Measurements from ENCODE around the gene EHD3.

The EHD3 gene

GRCh38 chr2:31237348-31238017 is 3.5 kb downstream of the EHD3 start:
- no peak for ATAC-seq
- DNase-seq = no peak

GRCh38 chr2:31238126-31238905 is 4.4 kb downstream of the EHD3 start:
- DNase-seq (no peak), ATAC-seq (no peak)

- no peak for DNase-seq
- no peak for ATAC-seq
These were observed 5.1 kb downstream of the EHD3 start for GRCh38 chr2:31238906-31239592.

DNA sequence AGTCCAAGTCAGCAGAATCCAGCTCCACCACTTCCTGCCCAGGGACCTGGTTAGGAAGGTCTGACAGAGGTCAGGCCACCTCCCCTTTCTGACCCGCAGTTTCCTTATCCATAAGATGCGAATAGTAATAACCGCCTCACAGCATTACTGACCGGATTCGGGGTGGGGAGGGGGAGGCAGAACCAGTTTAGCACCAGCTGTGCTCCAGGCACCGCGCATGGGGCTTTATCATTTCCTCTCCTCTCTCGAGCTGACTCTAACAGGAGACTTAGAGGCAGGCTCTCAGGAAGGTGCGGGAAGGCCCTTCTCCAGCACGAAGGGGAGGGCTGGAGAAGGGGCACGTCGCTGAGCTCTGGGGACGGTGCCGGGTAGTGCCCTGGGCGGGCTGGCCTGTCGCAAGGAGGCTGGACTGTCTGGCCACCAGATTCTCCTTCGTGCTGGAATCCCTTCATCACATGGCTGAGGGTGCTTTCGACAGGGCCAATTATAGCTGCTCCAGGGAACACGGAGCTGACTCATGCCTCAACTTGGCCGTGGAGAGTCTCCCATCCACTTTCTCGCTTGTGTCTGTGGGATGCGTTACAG is 5.7 kb downstream of the EHD3 start:
- ATAC-seq (peak; percentile 8), DNase-seq (no peak)

GRCh38 chr2:31240381-31241365 is 6.7 kb downstream of the EHD3 start:
- ATAC-seq (no peak), DNase-seq (no peak)

DNA sequence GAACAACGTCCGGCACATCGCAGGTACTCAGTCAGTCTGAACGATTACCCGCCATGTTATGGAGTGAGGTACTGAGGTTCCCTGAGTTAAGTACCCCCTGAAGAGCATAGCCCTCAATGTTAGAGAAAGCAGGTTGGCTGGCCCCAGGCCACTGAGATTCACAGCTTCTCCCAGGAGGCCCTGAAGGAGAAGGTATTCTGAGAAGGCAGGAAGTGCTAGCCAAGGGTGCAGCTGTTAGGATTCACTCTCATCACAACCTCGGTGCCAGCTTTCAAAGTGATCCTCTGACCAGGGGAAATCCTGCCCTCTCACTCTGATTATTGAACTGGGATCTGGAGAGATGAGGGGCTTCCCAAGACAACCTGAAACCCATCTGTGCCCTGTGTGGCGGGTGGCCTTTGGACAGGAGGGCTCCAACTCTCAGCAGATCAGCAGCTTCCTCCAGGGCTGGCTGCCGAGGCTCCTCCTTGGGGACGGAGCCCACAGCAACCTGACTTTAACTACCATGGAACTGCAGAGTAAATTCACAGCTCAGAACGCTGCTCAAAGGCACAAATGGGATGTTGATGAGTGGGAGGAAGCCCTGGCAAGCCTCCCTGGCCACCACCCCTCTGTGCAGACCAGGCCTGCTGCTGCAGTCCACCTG is 7.8 kb downstream of the EHD3 start:
- no peak for ATAC-seq
- DNase-seq = no peak

GRCh38 chr2:31243053-31243452 is 9.1 kb downstream of the EHD3 start:
- no peak for ATAC-seq

GRCh38 chr2:31244101-31244500 is 10.1 kb downstream of the EHD3 start:
- ATAC-seq = no peak
- no peak for DNase-seq

More at GRCh38 chr2:31243053-31243452, 9.1 kb downstream of the EHD3 start:
- no peak for DNase-seq

DNA sequence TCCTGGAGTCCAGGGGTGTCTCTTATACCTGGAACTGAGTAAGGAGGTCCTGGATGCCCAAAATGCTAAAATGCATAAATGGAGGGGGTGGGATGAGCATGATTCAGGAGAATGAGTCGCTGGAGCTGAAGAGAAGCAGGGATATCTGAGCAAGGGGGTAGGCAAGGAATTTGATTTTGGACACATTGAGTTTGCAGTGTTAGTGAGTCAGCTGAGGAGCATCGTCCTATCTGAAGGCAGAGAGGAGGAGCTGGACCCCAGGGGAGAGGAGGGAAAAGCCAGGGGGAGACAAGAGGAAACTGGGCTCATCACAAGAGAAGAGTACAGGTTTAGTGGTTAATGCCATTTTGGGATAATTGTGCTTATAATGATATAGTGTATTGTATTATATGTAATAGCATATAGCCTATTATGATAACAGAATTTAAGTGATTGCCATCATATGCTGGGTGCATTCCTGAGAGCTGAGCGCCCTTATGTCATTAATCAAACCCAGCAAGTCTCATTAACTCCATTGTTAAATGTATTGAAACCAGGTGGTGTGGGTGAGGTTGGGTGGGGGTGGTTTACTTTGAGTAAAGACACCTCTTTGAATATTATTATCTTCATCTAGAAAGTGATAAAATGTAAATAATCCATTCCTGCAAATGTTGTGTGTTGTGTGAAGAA is 12.4 kb downstream of the EHD3 start:
- no peak for DNase-seq
- ATAC-seq = no peak

GRCh38 chr2:31247711-31248110 is 13.8 kb downstream of the EHD3 start:
- ATAC-seq = no peak
- no peak for DNase-seq

DNA sequence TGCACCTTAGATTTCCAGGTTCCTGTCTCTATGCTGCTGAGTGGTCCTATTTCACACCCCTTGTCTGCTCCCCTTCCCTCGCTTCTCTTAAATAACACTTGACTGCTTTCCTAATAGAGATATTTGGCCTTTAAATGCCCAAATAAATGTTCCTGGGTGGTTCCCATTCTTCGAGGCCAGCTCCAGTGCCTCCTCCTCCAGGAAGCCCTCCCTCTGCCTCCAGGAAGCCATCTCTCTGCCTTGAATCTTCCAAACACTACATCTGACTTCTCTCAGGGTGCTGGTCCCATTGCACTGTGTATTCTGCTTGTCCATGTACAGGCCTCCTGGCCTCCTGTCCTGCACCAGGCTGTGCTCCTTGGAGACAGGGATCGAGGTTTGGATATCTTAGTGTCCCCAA is 14.2 kb downstream of the EHD3 start:
- no peak for DNase-seq
- no peak for ATAC-seq

- DNase-seq (no peak), ATAC-seq (no peak)
These were observed 15.2 kb downstream of the EHD3 start for GRCh38 chr2:31249009-31249690.

GRCh38 chr2:31251018-31251417 is 17.1 kb downstream of the EHD3 start:
- ATAC-seq (no peak), DNase-seq (no peak)

GRCh38 chr2:31251851-31252250 is 17.9 kb downstream of the EHD3 start:
- no peak for ATAC-seq

DNA sequence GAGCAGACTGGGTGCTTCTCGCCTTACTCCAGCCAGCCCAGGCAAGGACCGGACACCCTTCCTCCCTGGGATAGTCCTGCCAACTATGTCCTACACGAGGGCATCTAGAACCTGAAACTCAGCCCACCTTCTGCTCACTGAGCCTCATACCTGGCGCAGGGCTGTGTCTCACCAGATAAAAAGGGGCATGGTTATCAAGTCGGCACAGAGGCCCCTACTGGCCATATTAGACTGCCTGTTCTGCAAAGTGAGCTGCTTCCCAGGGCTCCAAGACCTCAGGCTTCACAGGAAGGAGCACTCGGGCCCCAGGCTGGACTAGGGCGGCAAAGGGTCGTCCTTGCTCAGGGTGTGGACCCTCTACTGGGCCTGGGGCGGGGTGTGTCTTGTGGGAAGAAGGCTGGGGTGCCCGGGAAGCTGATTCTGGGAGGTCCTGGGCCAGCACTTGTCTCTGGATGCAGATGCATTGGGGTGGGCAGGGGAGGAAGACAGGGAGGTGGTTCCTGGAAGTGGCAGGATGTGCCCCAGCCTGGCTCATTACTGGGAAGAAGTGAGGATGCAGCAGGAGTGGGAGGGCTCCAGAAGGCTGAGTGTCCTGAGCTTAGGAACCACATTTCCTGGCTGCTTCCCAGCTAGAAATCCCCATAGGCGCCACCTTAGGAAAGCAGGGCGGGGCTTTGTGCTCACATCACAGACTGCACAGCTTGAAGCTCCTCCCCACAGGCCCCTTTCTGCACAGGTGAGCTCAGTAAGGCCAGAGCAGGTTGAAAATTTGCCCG is 19.6 kb downstream of the EHD3 start:
- DNase-seq (no peak), ATAC-seq (no peak)

More at GRCh38 chr2:31251851-31252250, 17.9 kb downstream of the EHD3 start:
- DNase-seq = no peak

- no peak for DNase-seq
- no peak for ATAC-seq
These were observed 20.6 kb downstream of the EHD3 start for GRCh38 chr2:31254237-31255203.

- DNase-seq = no peak
- peak; percentile 34 for ATAC-seq
These were observed 22.1 kb downstream of the EHD3 start for GRCh38 chr2:31255911-31256571.

All from stimulated activated naive CD8-positive, alpha-beta T cell treated with anti-CD3 and anti-CD28 coated beads, Interleukin-15, Interleukin-2, amounts not matched to agents 100 U/mL and 50 U/mL, for 24 hours (primary cell).